Thyroid gland (tissue), 4 donors: ENCODE measurements around the gene KRTAP1-3.

Experiments
- CTCF ChIP-seq, 6 experiments: fragments of 200-600 bp in 3 of 6; fragments of 450-650 bp in 3 of 6; sonication (generic) in 3 of 6; IDR thresholded peaks; one replicate each; pipeline ENCODE4 v1.5.1; 2016 to 2019; ENCODE audit warnings: antibody characterized with exemption in 6 of 6, mild to moderate bottlenecking in 2 of 6, inconsistent platforms in 1 of 6, moderate library complexity in 1 of 6
- POLR2A ChIP-seq, 2 donors: fragments of 450-650 bp; IDR thresholded peaks; one replicate each; pipeline ENCODE4 v1.6.1; 2017; ENCODE audit warnings: antibody characterized with exemption in 2 of 2, mild to moderate bottlenecking in 2 of 2, moderate library complexity in 1 of 2

- TF ChIP-seq CTCF (IDR thresholded peaks at IDR 0.05) (no peak), POLR2A (IDR thresholded peaks at IDR 0.05) (no peak)
Measured at GRCh38 chr17:41029633-41030245, 4.9 kb downstream of the KRTAP1-3 start, which contains the start of gene KRTAP1-4.
